WTC11 (cell line): ENCODE data around the gene HERC5. TPM values are rescaled to one million over a fixed set of nuclear protein-coding genes. Genes with fewer than 3 reads are reported as not detected.
"Not testable (repeated sequence)": the region's sequence is repeated elsewhere in the genome, so short reads cannot be mapped to it uniquely, and the experiment has no call there.

ENCODE experiments used
- ATAC-seq: fragments of 200-7000 bp; cut with Tn5 transposase; 2 replicates; pipeline ENCODE4 v1.10.0; 2021; ENCODE audit warnings: mild to moderate bottlenecking, moderate library complexity
- CTCF ChIA-PET: fragments of 300-600 bp; sonication (Branson Sonifier 250); formaldehyde crosslinking; loops from one replicate; lab custom pipeline; 2021; ENCODE audit warnings: antibody characterized with exemption; lab: Charles Lee
- POLR2A ChIA-PET: fragments of 350-600 bp; sonication (Branson Sonifier 250); formaldehyde crosslinking; loops from one replicate; lab custom pipeline; 2021; ENCODE audit warnings: antibody characterized with exemption; lab: Charles Lee
- DNase-seq: peaks from one replicate; pipeline ENCODE4 v3.0.0; 2021; ENCODE audit warnings: low spot score
- H3K27ac Mint-ChIP-seq: 2 replicates; pipeline ENCODE4 v1.8.0; 2021; ENCODE audit warnings: mixed read lengths
- H3K27me3 Mint-ChIP-seq: 2 replicates; pipeline ENCODE4 v1.8.0; 2021; ENCODE audit warnings: low read depth, mild to moderate bottlenecking, moderate library complexity, mixed read lengths
- H3K36me3 Mint-ChIP-seq: 2 replicates; pipeline ENCODE4 v1.8.0; 2021; ENCODE audit warnings: mixed read lengths
- H3K4me1 Mint-ChIP-seq: 2 replicates; pipeline ENCODE4 v1.8.0; 2022; ENCODE audit warnings: mixed read lengths
- H3K4me3 Mint-ChIP-seq: 2 replicates; pipeline ENCODE4 v1.8.0; 2021; ENCODE audit warnings: mild to moderate bottlenecking, moderate library complexity, mixed read lengths
- H3K9me3 Mint-ChIP-seq: 2 replicates; pipeline ENCODE4 v1.8.0; 2021; ENCODE audit warnings: mixed read lengths
- ATF1 ChIP-seq: sonication (generic); formaldehyde crosslinking; IDR thresholded peaks from 2 replicates; pipeline ENCODE4 v1.8.1; 2023; ENCODE audit warnings: mild to moderate bottlenecking, moderate library complexity, missing genetic modification reagents
- CDX4 ChIP-seq: fragments of 250-450 bp; sonication (Bioruptor Pico); IDR thresholded peaks from 2 replicates; pipeline ENCODE4 v1.9.0; 2021; ENCODE audit warnings: moderate library complexity, mild to moderate bottlenecking, inconsistent platforms, borderline replicate concordance
- CREM ChIP-seq: sonication (generic); formaldehyde crosslinking; IDR thresholded peaks from 2 replicates; pipeline ENCODE4 v1.8.1; 2022; ENCODE audit warnings: mild to moderate bottlenecking, missing genetic modification reagents, moderate library complexity
- E2F5 ChIP-seq: sonication (generic); formaldehyde crosslinking; IDR thresholded peaks from 2 replicates; pipeline ENCODE4 v1.8.1; 2022; ENCODE audit warnings: mild to moderate bottlenecking, moderate library complexity, missing genetic modification reagents
- ETV6 ChIP-seq: sonication (generic); formaldehyde crosslinking; IDR thresholded peaks from 2 replicates; pipeline ENCODE4 v1.8.1; 2022; ENCODE audit warnings: mild to moderate bottlenecking, missing genetic modification reagents
- FOXP1 ChIP-seq: sonication (generic); formaldehyde crosslinking; IDR thresholded peaks from 2 replicates; pipeline ENCODE4 v1.8.0; 2022; ENCODE audit warnings: missing genetic modification reagents, mild to moderate bottlenecking, moderate library complexity, borderline replicate concordance
- MXD4 ChIP-seq: fragments of 250-450 bp; sonication (Bioruptor Pico); IDR thresholded peaks from 2 replicates; pipeline ENCODE4 v1.8.0; 2021; ENCODE audit warnings: mild to moderate bottlenecking, moderate library complexity, borderline replicate concordance
- PRRX2 ChIP-seq: fragments of 250-450 bp; sonication (Bioruptor Pico); IDR thresholded peaks from 2 replicates; pipeline ENCODE4 v1.8.0; 2021; ENCODE audit warnings: mild to moderate bottlenecking
- SMAD4 ChIP-seq: sonication (generic); formaldehyde crosslinking; IDR thresholded peaks from 2 replicates; pipeline ENCODE4 v1.8.0; 2022; ENCODE audit warnings: mild to moderate bottlenecking, missing genetic modification reagents
- ZBTB21 ChIP-seq: sonication (generic); formaldehyde crosslinking; IDR thresholded peaks from 2 replicates; pipeline ENCODE4 v1.8.1; 2023; ENCODE audit warnings: mild to moderate bottlenecking, missing genetic modification reagents, borderline replicate concordance
- ZMAT4 ChIP-seq: fragments of 250-450 bp; sonication (Bioruptor Pico); IDR thresholded peaks from 2 replicates; pipeline ENCODE4 v1.9.0; 2021; ENCODE audit warnings: mild to moderate bottlenecking
- ZNF121 ChIP-seq: sonication (generic); formaldehyde crosslinking; IDR thresholded peaks from 2 replicates; pipeline ENCODE4 v1.8.0; 2023; ENCODE audit warnings: missing genetic modification reagents
- ZNF219 ChIP-seq: sonication (generic); formaldehyde crosslinking; IDR thresholded peaks from 2 replicates; pipeline ENCODE4 v1.8.0; 2023; ENCODE audit warnings: missing genetic modification reagents, mild to moderate bottlenecking, borderline replicate concordance
- ZNF263 ChIP-seq: sonication (generic); formaldehyde crosslinking; IDR thresholded peaks from 2 replicates; pipeline ENCODE4 v1.8.1; 2022; ENCODE audit warnings: low read depth, mild to moderate bottlenecking, moderate library complexity, missing genetic modification reagents
- ZNF396 ChIP-seq: fragments of 250-450 bp; sonication (Bioruptor Pico); IDR thresholded peaks from 2 replicates; pipeline ENCODE4 v1.8.0; 2021; ENCODE audit warnings: mild to moderate bottlenecking, moderate library complexity, borderline replicate concordance
- total RNA-seq: library from RNA; stranded (reverse); gene quantifications from 3 replicates; pipeline ENCODE4 v1.2.3, GENCODE V29; 2021
- TF ChIP-seq, protein P1 (sequence below): sonication (generic); formaldehyde crosslinking; conservative IDR thresholded peaks from 2 replicates; pipeline ENCODE4 v1.8.1; 2022; ENCODE audit warnings: mild to moderate bottlenecking, missing genetic modification reagents

HERC5 gene
- total RNA-seq, 1 experiment from 2014 or later, result 14.3 TPM

DNA sequence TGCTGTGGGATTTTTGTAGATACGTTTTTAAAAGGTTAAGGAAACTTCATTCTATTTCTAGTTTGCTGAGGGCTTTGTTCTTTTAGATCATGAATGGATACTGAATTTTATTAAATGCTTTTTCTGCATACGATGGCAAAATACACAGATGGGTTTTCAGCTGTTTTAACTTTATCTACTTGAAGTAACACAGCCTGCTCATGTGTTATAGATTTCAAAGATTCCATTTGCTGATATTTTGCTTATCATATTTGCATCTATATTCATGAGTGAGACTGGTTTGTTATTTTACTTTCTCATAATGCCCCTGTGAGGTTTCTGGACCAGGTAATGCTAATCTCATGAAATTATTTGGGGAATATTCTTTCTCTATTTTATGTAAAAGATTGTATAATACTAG is 34.5 kb upstream of the HERC5 start:
- no peak overlapping the region for H3K27ac Mint-ChIP-seq
- TF ChIP-seq CDX4 (CRISPR knock-in tag) (no peak), ATF1 (no peak), ZNF219 (CRISPR knock-in tag) (no peak), ZNF263 (no peak), CREM (CRISPR knock-in tag) (no peak), ZNF121 (CRISPR knock-in tag) (no peak), SMAD4 (no peak)
- TF ChIP-seq, all 79 proteins: peak for 0
- no peaks in the 10 kb centered on the region for H3K36me3 Mint-ChIP-seq
- ATAC-seq, result no peak
- ChIA-PET POLR2A (no interaction called here), CTCF (no interaction called here)
- no peak for DNase-seq
- no peaks in the 10 kb centered on the region for H3K4me1 Mint-ChIP-seq
- H3K9me3 Mint-ChIP-seq, result no peaks in the 10 kb centered on the region
- no peaks in the 10 kb centered on the region for H3K27me3 Mint-ChIP-seq
- no peak overlapping the region for H3K4me3 Mint-ChIP-seq

GRCh38 chr4:88429401-88429800 is 27.5 kb upstream of the HERC5 start:
- Mint-ChIP-seq H3K4me3 (no peak overlapping the region), H3K4me1 (no peaks in the 10 kb centered on the region), H3K27ac (no peak overlapping the region), H3K36me3 (peaks cover 12% of the 10 kb centered on the region), H3K27me3 (no peaks in the 10 kb centered on the region), H3K9me3 (peaks cover 12% of the 10 kb centered on the region)
- DNase-seq (no peak), ATAC-seq (no peak)
- ChIA-PET POLR2A (no interaction called here), CTCF (no interaction called here)
- TF ChIP-seq ZNF396 (CRISPR knock-in tag) (no peak), ZBTB21 (CRISPR knock-in tag) (no peak), FOXP1 (no peak), ZMAT4 (CRISPR knock-in tag) (no peak), MXD4 (CRISPR knock-in tag) (no peak), ZNF263 (no peak), ETV6 (CRISPR knock-in tag) (no peak), CREM (CRISPR knock-in tag) (no peak), E2F5 (CRISPR knock-in tag) (no peak), PRRX2 (no peak)

- ATAC-seq, result no peak
- TF ChIP-seq, protein P1, sequence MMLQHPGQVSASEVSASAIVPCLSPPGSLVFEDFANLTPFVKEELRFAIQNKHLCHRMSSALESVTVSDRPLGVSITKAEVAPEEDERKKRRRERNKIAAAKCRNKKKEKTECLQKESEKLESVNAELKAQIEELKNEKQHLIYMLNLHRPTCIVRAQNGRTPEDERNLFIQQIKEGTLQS (CRISPR knock-in tag), result no peak
- TF ChIP-seq ATF1 (no peak), PRRX2 (no peak)
- TF ChIP-seq, all 79 proteins: peak for 0
- Mint-ChIP-seq H3K36me3 (peaks cover 12% of the 10 kb centered on the region), H3K4me3 (no peak overlapping the region), H3K27me3 (no peaks in the 10 kb centered on the region), H3K4me1 (peaks cover 21% of the 10 kb centered on the region), H3K9me3 (peaks cover 18% of the 10 kb centered on the region), H3K27ac (no peak overlapping the region)
- ChIA-PET POLR2A (no interaction called here), CTCF (interaction anchor here (0.8 kb wide), 2 partner anchors 9 to 79 kb away, joined by 3 read pairs; no protein-coding TSS in a partner anchor)
- no peak for DNase-seq
Measured at GRCh38 chr4:88435987-88436693, 20.8 kb upstream of the HERC5 start.

DNA sequence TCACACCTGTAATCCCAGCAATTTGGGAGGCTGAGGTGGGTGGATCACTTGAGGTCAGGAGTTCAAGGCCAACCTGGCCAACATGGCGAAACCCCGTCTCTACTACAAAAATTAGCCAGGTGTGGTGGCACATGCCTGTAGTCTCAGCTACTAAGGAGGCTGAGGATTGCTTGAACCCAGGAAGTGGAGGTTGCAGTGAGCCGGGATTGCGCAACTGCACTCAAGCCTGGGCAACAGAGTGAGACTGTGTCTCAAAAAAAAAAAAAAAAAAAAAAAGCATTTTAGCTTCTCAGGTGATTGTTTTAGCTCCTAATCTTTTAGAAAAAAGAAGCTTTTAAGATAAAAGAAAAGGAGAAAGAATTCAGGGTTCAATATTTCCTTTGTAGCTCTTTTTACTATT is 19.0 kb upstream of the HERC5 start:
- CTCF ChIA-PET, result interaction anchor here (0.9 kb wide), 1 partner anchor 78 kb away, joined by 4 read pairs; no protein-coding TSS in a partner anchor
- POLR2A ChIA-PET, result not testable (repeated sequence)

More for the DNA sequence above, 19.0 kb upstream of the HERC5 start:
- H3K4me1 Mint-ChIP-seq, result peaks cover 22% of the 10 kb centered on the region
- DNase-seq, ATAC-seq, H3K27me3 Mint-ChIP-seq, H3K27ac Mint-ChIP-seq, H3K4me3 Mint-ChIP-seq: not testable (repeated sequence)
- H3K9me3 Mint-ChIP-seq, result peaks cover 28% of the 10 kb centered on the region
- H3K36me3 Mint-ChIP-seq, result peaks cover 24% of the 10 kb centered on the region
